GM18505 (cell line): ENCODE measurements around the gene USP16.
"Not testable (repeated sequence)": the region's sequence is repeated elsewhere in the genome, so short reads cannot be mapped to it uniquely, and the experiment has no call there.

Source experiments
- ATAC-seq: cut with Tn5 transposase; IDR thresholded peaks from one replicate; pipeline ENCODE4 v1.9.1; 2021; ENCODE audit not compliant: unreplicated experiment
- POLR2A ChIP-seq: IDR thresholded peaks from 4 replicates; pipeline ENCODE4 v1.6.1; 2011; ENCODE audit warnings: borderline replicate concordance; ENCODE audit not compliant: insufficient read depth, insufficient read length; ENCODE audit errors: extremely low read depth

The USP16 gene

DNA sequence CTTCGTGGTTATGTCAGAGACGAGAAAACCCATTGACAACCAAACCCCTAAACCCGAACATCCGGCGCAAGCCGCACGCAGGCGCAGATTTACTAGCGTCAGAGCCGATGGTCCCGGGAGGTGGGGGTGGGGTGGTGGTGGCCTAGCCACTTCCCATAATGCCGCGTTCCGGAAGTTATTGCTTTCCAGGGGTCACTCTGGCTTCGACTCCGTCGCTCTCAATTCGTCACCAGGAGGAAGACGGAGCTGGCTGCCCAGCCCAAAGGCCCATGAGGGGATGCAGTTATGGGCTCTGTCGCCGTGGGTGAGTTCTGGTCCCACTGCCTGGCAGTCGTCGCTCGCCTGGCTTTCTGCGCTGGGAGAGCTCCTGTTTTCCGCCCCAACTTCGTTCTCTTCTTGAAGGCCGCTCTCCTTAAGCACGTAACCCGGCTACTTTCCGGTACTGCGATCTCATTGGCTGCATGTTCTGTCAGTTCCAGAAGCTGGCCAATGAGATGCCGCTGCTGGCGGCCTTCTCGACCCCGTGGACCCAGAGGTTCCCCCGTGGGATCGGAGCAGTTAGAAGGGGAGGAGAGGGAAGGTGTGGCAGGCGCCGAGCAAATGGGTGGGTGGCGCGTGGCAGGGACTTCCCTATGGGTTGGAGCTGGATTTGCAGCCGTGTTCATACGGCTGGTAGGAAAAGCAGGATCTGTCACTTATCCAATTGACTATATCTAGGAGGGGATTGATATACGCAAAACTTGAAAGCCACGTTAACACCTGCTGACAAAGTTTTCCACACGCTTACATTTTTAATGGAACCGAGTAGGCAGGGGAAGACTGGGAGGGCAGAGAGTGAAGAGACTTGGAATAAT is at the start of gene USP16:
Gene USP16 (plus strand): TSS at position 195 of the 854 bp plus-strand sequence. CDS start 3,246 bp downstream, outside the sequence.
- peak; percentile 93 for TF ChIP-seq POLR2A

DNA sequence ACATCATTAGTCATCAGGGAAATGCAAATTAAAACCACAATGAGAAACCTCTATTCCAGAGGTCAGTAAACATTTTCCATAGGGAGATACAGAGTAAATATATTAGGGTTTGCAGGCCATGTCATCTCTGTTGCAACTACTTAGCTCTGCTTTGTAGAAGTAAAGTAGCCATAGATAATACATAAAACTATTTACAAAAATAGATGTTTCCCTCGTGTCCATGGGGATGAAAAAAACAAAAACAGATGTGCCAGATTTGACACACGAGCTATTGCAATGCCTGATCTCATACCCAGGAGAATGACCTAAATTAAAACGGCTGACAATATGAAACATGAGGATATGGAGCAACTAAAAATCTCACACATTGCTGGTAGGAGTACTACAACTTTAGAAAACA is 49.1 kb upstream of the USP16 start:
- no peak for TF ChIP-seq POLR2A
- ATAC-seq, result no peak

More for the DNA sequence above, at the start of gene USP16:
- ATAC-seq, result peak; percentile 98

DNA sequence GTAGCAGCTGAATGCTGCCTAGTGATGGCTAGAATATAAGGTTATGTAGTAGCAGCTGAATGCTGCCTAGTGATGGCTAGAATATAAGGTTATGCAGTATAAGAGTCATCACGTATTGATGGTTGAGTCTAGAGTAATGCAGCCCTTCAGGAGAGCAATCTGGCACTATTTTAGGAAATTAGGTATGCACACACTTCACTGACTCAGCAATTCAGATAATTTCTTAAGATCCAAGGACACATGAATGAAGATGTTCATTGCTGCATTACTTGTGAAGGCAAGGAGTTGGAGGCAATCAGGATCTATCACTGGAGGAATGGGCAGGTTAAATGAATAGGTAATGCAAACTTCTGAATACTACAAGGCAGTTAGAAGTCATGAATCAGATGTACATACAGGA is 45.4 kb upstream of the USP16 start:
- no peak for TF ChIP-seq POLR2A
- no peak for ATAC-seq

DNA sequence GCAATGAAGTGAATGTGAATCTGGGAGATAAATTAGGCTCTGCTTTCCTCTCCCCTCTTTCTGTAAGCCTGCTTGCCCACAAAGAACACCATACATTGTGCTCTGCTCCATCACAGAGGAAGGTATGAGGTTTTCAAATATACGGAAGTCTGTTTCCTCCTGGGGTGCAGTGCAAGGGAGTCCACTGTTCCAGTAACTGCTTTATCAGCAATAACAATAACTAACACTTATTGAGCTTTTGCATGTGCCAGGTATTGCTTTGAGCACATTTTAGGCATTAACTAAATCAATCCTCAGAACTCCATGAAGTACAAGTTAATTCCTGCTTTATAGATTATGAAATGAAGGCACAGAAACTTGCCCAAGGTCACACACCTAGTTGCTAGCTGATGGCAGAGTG is 41.8 kb upstream of the USP16 start:
- ATAC-seq, result no peak
- TF ChIP-seq POLR2A, result no peak

DNA sequence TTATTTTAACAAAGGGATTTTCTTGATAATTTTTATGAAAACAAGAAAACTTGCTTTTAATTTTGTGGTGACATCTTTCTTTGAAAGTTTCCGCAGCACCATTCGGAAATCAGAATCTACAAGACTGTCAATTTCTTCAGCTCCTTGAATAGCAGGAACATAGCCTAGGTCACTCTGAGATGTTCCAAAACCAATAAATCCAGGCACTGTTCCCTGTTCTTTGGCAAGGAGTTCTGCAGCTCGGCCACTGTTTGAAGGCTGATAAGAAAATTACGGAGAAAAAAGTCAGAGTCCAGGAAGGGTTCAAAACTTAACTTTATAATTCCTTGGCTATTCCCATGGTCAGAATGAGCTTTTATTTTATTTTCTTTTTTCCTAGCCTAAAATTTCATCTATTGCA is 37.8 kb upstream of the USP16 start:
- no peak for TF ChIP-seq POLR2A

DNA sequence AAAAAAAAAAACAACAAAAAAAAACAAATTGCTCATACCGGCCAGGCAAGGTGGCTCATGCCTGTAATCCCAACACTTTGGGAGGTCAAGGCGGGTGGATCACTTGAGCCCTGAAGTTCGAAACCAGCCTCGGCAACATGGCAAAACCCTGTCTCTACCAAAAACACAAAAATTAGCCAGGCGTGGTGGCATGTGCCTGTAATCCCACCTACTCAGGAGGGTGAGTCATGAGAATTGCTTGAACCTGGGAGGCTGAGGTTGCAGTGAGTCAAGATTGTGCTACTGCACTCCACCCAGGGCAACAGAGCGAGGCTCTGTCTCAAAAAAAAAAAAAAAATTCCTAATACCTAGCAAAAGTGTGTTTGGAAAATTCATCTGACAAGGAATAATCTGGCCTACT is 36.3 kb upstream of the USP16 start:
- ATAC-seq, result not testable (repeated sequence)

More for the DNA sequence above, 37.8 kb upstream of the USP16 start:
- ATAC-seq, result no peak

DNA sequence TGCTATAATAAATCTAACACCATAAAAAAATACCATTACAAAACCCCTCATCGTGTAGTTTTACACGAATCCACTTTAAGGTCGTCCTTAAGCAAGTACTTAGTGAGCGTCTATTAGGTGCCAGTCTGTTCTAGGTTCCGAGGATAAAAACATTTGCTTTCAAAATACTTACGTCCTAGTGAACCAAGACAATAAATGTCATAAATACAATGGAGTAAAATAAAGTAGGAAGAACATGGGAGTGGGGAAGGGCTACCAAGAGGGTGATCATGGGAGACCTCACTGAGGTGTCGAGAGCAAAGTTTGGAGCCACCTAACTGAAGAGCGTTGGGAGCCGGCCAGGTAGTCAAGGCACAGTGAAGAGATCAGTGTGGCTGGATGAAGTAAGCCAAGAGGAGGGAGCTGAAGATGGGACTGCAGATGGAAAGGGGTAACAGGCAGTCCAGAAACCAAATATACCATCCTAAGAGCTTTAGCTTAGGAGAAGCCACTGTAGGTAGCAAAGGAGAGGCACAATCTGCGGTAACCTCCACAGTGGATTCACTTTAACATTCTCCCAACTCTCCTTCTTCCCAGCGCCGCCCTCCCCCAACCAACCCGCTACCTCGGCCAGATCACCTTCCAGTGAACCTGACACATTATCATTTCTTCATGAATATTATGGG is 32.5 kb upstream of the USP16 start:
- no peak for TF ChIP-seq POLR2A
- ATAC-seq, result no peak

DNA sequence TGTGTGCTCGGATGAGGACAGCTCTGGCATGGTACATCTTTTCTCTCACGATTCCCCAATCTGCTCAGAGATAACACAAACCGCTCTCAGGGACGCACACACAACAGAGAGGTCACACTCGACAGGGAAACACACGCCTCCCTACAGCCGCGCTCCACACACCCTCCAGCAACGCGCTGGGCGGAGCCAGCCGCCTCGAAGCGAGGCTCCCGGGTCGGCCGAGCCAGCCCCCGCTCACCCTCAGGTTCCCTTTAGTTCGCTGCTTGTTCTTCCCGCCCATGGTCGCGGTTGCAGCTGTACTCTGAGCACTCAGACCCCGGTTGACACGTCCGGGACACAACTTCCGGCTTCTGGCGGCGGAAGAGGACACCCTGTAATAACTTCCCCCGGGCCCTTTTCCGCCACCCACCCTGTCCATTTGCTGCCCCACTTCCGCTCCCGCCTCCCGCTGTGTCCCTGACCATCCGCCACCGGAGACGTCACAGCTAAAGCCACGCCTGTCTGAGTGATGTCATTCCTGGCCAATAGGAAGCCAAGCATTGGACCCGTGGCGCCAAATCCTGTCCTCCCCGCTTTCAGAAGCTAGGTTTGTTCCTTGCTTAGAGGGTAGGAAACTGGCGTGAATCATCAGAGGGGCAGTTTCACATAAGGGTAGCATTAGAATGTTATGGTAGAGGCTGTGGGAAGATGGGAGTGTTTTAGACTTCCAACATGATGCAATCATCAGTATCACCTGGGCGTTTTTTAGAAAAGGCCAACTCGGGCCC is 31.8 kb upstream of the USP16 start, which contains the start of gene LTN1:
Gene LTN1 (minus strand): TSS at position 352 of the 767 bp plus-strand sequence. CDS start 72 bp downstream, at position 280.
- peak; percentile 86 for TF ChIP-seq POLR2A
- ATAC-seq, result peak; percentile 97

DNA sequence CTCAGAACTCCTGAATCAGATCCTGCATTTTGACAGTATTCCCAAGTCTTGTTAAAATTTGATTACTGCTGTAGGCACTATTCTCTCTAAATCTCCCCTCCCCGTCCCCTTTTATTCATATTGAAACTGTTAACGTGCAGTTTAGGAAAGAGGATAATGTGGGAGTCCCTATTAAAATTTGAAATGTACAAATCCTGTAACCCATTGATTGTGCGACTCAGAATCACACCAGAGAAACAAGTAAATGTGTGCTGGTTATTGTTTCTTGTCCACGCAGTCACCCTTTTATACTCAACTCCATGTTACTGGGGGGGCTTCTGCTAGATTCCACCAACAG is 31.2 kb upstream of the USP16 start:
- no peak for ATAC-seq
- TF ChIP-seq POLR2A, result no peak

DNA sequence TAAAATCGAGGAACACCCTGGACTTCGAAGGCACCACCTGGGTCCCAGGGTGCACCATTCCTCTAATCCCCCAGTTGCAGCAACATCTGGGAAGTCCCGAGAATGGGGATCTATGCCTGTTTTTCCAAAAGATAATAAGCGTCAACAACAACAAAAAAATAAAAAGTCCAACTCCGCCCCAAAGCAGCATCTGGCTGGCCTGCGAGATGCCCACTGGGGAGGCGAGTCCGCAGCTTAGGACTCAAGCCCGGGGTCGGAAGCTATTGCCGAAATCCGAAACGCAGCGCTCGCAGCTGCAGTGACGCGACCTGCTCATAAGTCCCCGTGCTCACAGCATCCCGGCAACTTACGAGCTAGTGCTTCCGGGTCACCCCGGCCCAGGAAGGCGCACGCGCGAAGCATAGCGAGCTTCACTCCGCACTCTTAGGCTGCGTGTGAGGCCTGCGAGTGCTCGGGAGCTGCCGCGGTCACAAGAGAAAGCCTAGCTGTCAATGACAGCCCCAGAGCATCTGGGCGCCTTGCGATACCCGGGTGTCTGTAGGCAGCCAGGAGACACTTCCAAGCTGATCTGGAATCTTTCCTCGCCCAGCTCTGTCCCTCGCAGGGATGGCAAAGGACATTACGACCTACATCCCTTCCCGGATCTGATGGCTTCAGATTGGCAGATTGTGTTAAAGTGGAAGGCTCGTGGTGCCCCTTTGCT is 21.9 kb upstream of the USP16 start:
- peak; percentile 99 for TF ChIP-seq POLR2A
- ATAC-seq, result peak; percentile 100

DNA sequence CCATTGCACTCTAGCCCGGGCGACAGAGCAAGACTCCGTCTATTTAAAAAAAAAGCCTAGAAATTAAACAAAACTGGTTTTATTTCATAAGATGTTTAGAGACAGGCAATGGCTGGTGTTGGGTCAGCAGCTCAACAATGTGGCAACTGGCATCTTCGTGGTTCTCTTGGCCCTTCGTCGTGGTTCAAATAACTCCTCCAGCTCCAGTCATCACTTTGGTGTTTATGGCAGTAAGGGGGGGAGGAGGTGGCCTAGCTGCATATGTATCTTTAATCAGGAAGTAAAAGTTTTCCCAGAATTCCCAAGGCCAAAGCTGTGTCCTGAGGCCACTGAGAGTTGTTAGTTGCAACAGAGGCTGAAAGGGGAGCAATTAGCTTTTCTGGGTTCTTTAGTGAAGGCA is 18.8 kb upstream of the USP16 start:
- no peak for ATAC-seq

DNA sequence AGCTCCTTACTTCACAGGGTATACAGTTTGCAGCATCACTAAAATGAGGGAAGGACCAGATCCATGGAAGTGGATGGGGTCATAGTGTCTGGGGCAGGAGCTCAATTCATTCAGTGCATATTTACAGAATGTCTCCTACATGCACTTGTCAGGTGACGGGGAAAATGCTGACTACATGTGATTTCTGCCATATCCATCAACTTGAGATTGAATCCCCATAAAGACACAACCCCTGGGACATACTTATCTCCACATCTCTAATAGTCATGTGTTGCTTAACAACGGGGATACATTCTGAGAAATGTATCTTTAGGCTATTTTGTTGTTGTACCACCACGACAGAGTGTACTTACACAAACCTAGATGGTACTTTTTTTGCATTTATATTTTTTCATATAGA is 17.3 kb upstream of the USP16 start:
- TF ChIP-seq POLR2A, result no peak

More for the DNA sequence above, 18.8 kb upstream of the USP16 start:
- TF ChIP-seq POLR2A, result no peak

DNA sequence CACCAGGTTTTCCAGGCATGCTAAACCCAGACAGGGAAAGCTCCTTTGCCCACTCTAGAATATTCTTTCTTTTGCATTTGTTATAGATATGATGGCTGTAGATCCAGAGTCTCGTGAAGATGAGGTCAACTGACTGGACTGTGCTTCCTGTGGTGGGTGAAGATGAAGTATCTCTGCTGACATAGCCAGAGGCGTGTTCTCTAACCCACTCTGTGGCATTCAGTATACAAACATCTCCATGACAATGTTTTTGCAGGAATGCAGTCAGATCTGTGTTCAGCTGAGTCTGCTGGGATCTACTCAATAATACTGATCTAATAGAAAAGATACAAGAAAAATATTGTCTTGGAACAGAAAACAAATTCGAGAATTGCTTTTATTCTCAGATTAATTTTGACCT is 16.7 kb upstream of the USP16 start:
- TF ChIP-seq POLR2A, result no peak
- no peak for ATAC-seq

More for the DNA sequence above, 17.3 kb upstream of the USP16 start:
- no peak for ATAC-seq

DNA sequence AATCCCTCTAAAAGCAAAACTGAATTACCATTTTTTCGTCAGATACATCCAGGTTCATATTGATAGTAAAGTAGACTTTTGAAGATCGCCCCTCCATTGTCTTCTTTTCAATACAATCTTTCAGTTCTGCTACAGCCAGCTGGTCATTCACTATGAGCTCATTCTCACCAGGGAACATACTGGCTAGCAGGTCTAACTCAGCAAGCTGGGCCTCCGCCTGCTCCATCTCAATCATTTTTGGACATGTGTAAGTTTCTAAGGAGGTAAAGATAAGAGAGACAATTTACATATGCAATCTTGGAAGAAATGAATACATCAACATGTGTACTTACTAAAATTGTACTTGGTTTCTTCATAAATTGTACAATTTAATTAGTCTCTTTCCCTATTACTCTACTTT is 16.1 kb upstream of the USP16 start:
- TF ChIP-seq POLR2A, result no peak

DNA sequence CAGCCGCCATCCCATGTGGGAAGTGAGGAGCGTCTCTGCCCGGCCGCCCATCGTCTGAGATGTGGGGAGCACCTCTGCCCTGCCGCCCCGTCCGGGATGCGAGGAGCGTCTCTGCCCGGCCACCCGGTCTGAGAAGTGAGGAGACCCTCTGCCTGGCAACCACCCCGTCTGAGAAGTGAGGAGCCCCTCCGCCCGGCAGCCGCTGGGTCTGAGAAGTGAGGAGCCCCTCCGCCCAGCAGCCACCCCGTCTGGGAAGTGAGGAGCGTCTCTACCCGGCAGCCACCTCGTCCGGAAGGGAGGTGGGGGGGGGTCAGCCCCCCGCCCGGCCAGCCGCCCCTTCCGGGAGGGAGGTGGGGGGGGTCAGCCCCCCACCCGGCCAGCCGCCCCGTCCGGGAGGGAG is 13.2 kb upstream of the USP16 start:
- ATAC-seq, result not testable (repeated sequence)

More for the DNA sequence above, 16.1 kb upstream of the USP16 start:
- ATAC-seq, result no peak
